Heart left ventricle (tissue), 16 donors: Measurements from ENCODE around the gene SLC25A42. TPM values are rescaled to one million over a fixed set of nuclear protein-coding genes. Genes with fewer than 3 reads are reported as not detected.
A peak's percentile ranks its signal among the peaks of the same experiment; 100 is the strongest.

Source experiments
- ATAC-seq, 4 donors: fragments of 200-7000 bp; cut with Tn5 transposase; one replicate each; pipeline ENCODE4 v1.9.1; 2020 to 2022; ENCODE audit warnings: moderate library complexity in 4 of 4, mild to moderate bottlenecking in 3 of 4, moderate number of reproducible peaks in 1 of 4
- DNase-seq, 5 donors: peaks; one replicate each; pipeline ENCODE4 v3.0.0-alpha.2; 2020
- H3K27ac ChIP-seq, 12 donors: fragments of 200-600 bp; sonication (generic) in 4 of 12; one replicate each; pipeline versions ENCODE4 v1.5.0 to v1.8.0; 2016 to 2022; ENCODE audit warnings: mild to moderate bottlenecking in 2 of 12
- H3K27me3 ChIP-seq, 9 donors: fragments of 200-600 bp; sonication (generic) in 2 of 9; one replicate each; pipeline versions ENCODE4 v1.5.1 to v1.8.0; 2016 to 2022; ENCODE audit warnings: mild to moderate bottlenecking in 3 of 9
- H3K36me3 ChIP-seq, 9 donors: fragments of 200-600 bp; sonication (generic) in 2 of 9; one replicate each; pipeline versions ENCODE4 v1.5.0 to v1.8.0; 2018 to 2022; ENCODE audit warnings: mild to moderate bottlenecking in 2 of 9
- H3K4me1 ChIP-seq, 12 donors: fragments of 200-600 bp; sonication (generic) in 4 of 12; one replicate each; pipeline versions ENCODE4 v1.5.0 to v1.8.0; 2016 to 2022; ENCODE audit warnings: mild to moderate bottlenecking in 3 of 12
- H3K4me3 ChIP-seq, 12 donors: fragments of 200-600 bp; sonication (generic) in 4 of 12; one replicate each; pipeline versions ENCODE4 v1.5.0 to v1.8.0; 2017 to 2022; ENCODE audit warnings: mild to moderate bottlenecking in 9 of 12, moderate library complexity in 4 of 12
- H3K9me3 ChIP-seq, 12 donors: fragments of 200-600 bp; sonication (generic) in 4 of 12; one replicate each; pipeline versions ENCODE4 v1.5.0 to v1.8.0; 2016 to 2022; ENCODE audit warnings: mild to moderate bottlenecking in 1 of 12
- CTCF ChIP-seq, 12 donors: fragments of 200-600 bp; sonication (generic) in 4 of 12; IDR thresholded peaks; one replicate each; pipeline versions ENCODE4 v1.5.0 to v1.8.0; 2018 to 2022; ENCODE audit warnings: antibody characterized with exemption in 12 of 12, mild to moderate bottlenecking in 5 of 12
- POLR2A ChIP-seq, 2 donors: fragments of 450-650 bp; IDR thresholded peaks; one replicate each; pipeline ENCODE4 v1.6.1; 2017; ENCODE audit warnings: antibody characterized with exemption in 2 of 2, mild to moderate bottlenecking in 2 of 2, moderate library complexity in 2 of 2
- WGBS, 4 donors: extraction: QIAGEN DNeasy Blood & Tissue Kit in 2 of 4; methylation state at CpG; one replicate each; pipeline versions ENCODE4 v1.1.5 to v1.1.7; 2013 to 2018; 5-methylcytosine and 5-hydroxymethylcytosine counted together
- intact Hi-C, 10 donors: fragments of 100-400 bp; cut with DNase I; formaldehyde crosslinking; loops; one replicate each; pipeline versions ENCODE4 v1.11.1 to v1.14.2; 2022
- polyA plus RNA-seq, 2 donors: library from polyadenylated mRNA; stranded (reverse); fragments of 200-250 nt; gene quantifications; one replicate each; pipeline ENCODE4 v1.2.3, GENCODE V29; 2013
- total RNA-seq, 9 donors: library from RNA; depleted of rRNA in 2 of 9; stranded (reverse); fragments of >200 nt in 2 of 9; fragmentation: NEBNext Ultra II Directional in 3 of 9; extraction: Animal tissue kit (Norgen Biotek cat#: 25700) in 3 of 9; gene quantifications; one replicate each; pipeline versions ENCODE4 v1.1.0 to v1.2.4, GENCODE V29; 2016 to 2023
- donor health status: ischemic (EF 13 %, LVEDD 7.1; RV severe dilation, severe dysfunction).
- donor health status: healthy with polysubstance abuse.
- donor health status: DM: no; HTN: yes; CAD: no.
- donor health status: DM: no; HTN: no; CAD: no.
- donor health status: ischemic (EF 25% LVEDD 6.9; RV normal size, moderate dysfunction).
- donor health status: ischemic (EF 25% LVEDD 5.7; RV mildly dilated, moderate dysfunction).
- donor health status: healthy.
- donor health status: DM: yes; HTN: yes; CAD: no.
- donor health status: ischemic (EF 35%, LVEDD 5.7; RV mildly dilated, moderate dysfunction).
- donor health status: nonischemic (EF 11% LVEDD 7.7; RV severe dilation, severe dysfunction).
- donor health status: DM: yes; HTN: yes; CAD: no.
- donor health status: PGD.
- donor health status: ischemic (EF 29% LVEDD 5.4; RV normal size, mild dysfunction).
- donor health status: nonischemic (EF 23%, LVEDD 6.1; RV moderate dilation, normal function).

SLC25A42 gene
- total and polyA plus RNA-seq, 11 donors: 15.6 to 28.0 (median 17.9) TPM

DNA sequence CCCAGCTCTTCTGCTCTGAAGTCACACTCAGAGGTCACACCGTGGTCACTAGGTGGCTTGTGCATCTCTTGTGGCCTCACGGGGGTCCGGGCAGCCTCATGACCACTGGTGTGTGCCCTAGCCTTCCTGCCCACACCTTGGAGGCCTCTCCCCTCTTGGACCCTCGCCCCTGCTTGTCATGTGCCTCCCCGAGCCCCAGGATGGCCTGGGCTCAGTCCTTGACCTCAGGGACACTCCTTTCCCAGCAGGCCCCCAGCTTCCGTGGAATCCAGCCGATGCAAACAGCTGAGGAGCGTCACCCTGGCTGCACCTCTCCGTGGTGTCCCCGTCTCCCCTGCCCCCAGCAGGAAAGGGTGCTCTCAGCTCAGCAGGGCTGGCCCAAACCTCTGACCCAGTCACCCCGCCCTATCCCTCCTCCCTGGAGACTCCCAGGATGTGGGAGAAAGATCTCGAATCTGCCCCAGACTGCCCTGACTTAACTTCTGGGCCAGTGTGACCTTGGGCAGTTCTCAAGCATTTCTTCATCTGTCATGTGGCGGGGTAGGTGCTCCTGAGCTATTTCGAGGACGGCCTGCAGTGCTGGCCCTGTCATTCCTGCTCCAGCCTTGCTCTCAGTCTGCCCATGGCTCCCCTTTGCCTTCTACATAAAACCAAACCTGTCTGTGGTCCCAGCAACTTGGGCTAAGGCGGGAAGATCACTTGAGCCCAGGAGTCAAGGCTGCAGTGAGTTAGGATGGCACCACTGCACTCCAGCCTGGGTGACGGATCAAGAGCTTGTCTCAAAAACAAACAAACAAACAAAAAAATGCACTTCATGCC, 4.6 kb upstream of the SLC25A42 start:
- 59 to 81% (median 77%) methylated on average over 11 to 17 of the region's 17 CpGs for WGBS, 4 donors
- no peak overlapping the region for H3K27ac ChIP-seq
- no peaks in the 10 kb centered on the region for H3K9me3 ChIP-seq
- peaks cover 0 to 25% (median 15%) of the 10 kb centered on the region in 12 donors for H3K4me1 ChIP-seq
- TF ChIP-seq POLR2A (IDR thresholded peaks at IDR 0.05) (no peak), CTCF (IDR thresholded peaks at IDR 0.05) (no peak)
- no peaks in the 10 kb centered on the region for H3K27me3 ChIP-seq
- H3K36me3 ChIP-seq: peaks cover 0 to 40% (median 32%) of the 10 kb centered on the region in 9 donors
- ATAC-seq (no peak), DNase-seq (no peak)
- no peak overlapping the region for H3K4me3 ChIP-seq
- intact Hi-C loops: no loop called here

DNA sequence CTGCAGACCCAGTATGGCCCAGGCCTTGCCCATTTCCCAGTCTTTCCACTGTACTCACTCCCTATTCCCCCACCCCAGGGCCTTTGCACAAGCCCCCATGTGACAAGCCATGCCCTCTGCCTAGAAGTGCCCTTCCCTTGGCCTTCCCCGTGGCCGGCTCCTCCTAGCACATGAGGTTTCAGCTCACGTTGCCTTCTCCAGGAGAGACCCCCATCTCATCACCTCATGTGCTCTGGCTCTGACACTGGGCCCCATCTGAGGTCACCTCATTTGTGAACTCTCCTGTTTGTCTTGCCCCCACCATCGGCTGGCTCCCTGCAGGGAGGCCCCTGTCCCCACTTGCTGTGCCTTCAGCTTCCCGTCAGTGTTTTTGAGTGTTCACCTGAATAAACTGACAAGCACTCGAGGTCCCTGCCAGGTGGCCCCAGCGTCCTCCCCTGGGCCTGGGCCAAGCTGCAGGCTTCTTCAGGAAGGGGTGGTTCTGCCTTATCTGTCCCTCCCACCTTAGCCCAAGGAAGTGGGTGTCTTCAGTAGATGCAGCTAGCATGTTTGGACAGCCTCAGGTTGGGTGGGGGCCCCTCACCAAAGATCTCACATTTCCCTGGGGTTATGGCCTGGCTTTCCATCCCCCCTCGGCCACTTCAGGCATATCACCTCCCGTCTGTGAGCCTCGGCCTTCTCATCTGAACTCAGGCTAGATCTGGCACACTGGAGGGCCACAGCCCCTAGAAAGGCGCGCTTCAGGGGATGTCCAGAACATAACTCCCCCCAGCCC, 3.8 kb upstream of the SLC25A42 start:
- DNase-seq (no peak), ATAC-seq (no peak)
- Histone ChIP-seq H3K4me1 (peaks cover 0 to 33% (median 21%) of the 10 kb centered on the region in 12 donors), H3K27me3 (no peaks in the 10 kb centered on the region), H3K36me3 (peaks cover 0 to 32% (median 25%) of the 10 kb centered on the region in 9 donors), H3K9me3 (no peaks in the 10 kb centered on the region), H3K27ac (peak overlapping the region in 2 of 12 donors; percentile 83 to 94), H3K4me3 (no peak overlapping the region)
- TF ChIP-seq CTCF (IDR thresholded peaks at IDR 0.05) (no peak), POLR2A (IDR thresholded peaks at IDR 0.05) (no peak)
- 67 to 78% (median 73%) methylated on average over 12 of the region's 12 CpGs for WGBS, 4 donors
- intact Hi-C loops: loop anchor here in 3 of 10 donors (5.0 kb wide), 2 partner anchors 47 to 77 kb away; partner anchors contain the start of gene TMEM161A (in 2 of the 3)

DNA sequence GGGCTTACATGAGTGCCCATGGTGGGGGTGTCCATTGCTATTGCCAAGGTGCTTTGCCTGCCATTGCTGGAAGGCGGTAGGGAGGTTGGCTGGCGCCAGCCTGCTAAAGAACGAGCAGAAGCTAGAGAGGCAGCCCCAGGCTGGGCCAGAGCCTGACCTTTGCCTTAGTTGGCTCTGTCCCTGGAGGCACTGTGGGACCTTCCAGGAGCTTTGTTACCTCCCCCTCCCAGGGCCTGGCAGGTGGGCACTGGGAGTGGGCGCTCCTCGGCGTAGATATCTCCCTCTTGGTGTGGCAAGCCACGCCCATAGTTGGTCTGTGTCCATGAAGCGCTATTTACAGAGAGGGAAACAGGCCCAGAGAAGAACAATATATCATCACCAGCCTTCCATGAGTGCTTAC, 2.3 kb upstream of the SLC25A42 start:
- Histone ChIP-seq H3K9me3 (no peaks in the 10 kb centered on the region), H3K36me3 (peaks cover 0 to 20% (median 17%) of the 10 kb centered on the region in 9 donors), H3K27me3 (no peaks in the 10 kb centered on the region), H3K4me3 (no peak overlapping the region), H3K27ac (peak overlapping the region; percentile 58 to 94 (median 82)), H3K4me1 (peaks cover 0 to 39% (median 31%) of the 10 kb centered on the region in 12 donors)
- DNase-seq: peak; percentile 58 to 76 (median 67)
- TF ChIP-seq CTCF (IDR thresholded peaks at IDR 0.05): no peak
- no peak for TF ChIP-seq POLR2A (IDR thresholded peaks at IDR 0.05)
- intact Hi-C loops: loop anchor here in 3 of 10 donors (5.0 kb wide), 2 partner anchors 46 to 76 kb away; partner anchors contain the start of gene TMEM161A (in 2 of the 3)
- WGBS, 4 donors: 48 to 72% (median 54%) methylated on average over 1 to 8 of the region's 8 CpGs
- peak; percentile 2 to 25 (median 6) for ATAC-seq
